CD4-positive, alpha-beta T cell treated with Interleukin-6 at 100 ng/mL for 8 hours (primary cell): ENCODE measurements around the gene CTPS2.

Experiments used
- DNase-seq: peaks from one replicate; pipeline ENCODE4 v3.0.0-alpha.2; 2020; ENCODE audit warnings: mixed read lengths, low spot score

The CTPS2 gene

DNA sequence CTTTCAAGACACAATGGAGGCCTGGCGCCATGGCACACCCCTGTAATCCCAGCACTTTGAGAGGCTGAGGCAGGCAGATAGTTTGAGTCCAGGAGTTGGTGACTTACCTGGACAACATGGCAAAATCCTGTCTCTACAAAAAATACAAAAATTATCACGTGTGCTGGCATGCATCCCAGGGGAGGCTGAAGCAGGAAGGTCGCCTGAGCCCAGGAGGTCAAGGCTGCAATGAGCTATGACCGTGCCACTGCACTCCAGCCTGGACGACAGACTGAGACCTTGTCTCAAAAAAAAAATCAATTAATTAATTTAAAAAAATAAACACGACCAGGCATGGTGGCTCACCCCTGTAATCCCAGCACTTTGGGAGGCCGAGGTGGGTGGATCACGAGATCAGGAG is 2.0 kb upstream of the CTPS2 start:
- no peak for DNase-seq

GRCh38 chrX:16711893-16712547 is 449 bp downstream of the CTPS2 start:
- no peak for DNase-seq

- DNase-seq: no peak
These were observed 1.2 kb downstream of the CTPS2 start for GRCh38 chrX:16711219-16711811.

GRCh38 chrX:16708016-16708415 is 4.5 kb downstream of the CTPS2 start:
- no peak for DNase-seq

GRCh38 chrX:16705370-16705769 is 7.1 kb downstream of the CTPS2 start:
- DNase-seq: no peak

DNA sequence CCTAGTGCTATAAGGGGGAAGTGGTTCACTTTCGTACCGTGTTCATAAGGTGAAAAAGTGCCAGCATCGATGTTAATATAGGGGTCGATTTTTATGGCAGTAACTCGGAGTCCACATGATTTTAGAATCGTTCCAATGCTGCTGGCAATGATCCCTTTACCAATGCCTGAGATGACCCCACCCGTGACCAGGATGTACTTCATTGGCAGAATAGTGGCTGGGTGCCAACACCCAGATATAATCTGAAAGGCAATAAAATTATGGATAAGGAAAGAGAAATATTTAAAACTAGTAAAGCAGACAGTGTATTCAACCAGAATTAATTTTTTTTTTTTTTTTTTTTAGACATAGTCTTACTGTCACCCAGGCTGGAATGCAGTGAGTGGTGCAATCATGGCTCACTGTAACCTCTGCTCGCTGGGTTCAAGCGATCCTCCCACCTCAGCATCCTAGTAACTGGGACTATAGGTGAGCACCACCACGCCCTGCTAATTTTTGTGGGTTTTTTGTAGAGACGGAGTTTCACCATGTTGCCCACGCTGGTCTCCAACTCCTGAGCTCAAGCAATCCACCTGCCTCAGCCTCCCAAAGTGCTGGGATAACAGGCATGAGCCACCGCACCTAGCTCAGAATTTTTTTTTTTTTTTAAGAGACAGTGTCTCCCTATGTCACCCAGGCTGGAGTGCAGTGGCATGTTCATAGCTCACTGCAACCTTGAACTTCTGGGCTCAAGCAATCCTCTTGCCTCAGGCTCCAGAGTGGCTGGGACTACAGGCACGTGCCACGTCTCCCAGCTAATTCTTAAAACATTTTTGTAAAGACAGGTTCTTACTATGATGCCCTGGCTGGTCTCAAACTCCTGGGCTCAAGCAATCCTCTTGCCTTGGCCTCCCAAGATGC is 9.5 kb downstream of the CTPS2 start:
- DNase-seq: no peak

GRCh38 chrX:16700734-16701133 is 11.7 kb downstream of the CTPS2 start:
- DNase-seq: no peak

- no peak for DNase-seq
These were observed 13.1 kb downstream of the CTPS2 start for GRCh38 chrX:16699389-16699788.

GRCh38 chrX:16696956-16697355 is 15.5 kb downstream of the CTPS2 start:
- DNase-seq: no peak

GRCh38 chrX:16695079-16695676 is 17.3 kb downstream of the CTPS2 start:
- DNase-seq: peak; percentile 55

GRCh38 chrX:16687514-16687913 is 25.0 kb downstream of the CTPS2 start:
- no peak for DNase-seq

GRCh38 chrX:16683007-16683664 is 29.3 kb downstream of the CTPS2 start:
- no peak for DNase-seq

DNA sequence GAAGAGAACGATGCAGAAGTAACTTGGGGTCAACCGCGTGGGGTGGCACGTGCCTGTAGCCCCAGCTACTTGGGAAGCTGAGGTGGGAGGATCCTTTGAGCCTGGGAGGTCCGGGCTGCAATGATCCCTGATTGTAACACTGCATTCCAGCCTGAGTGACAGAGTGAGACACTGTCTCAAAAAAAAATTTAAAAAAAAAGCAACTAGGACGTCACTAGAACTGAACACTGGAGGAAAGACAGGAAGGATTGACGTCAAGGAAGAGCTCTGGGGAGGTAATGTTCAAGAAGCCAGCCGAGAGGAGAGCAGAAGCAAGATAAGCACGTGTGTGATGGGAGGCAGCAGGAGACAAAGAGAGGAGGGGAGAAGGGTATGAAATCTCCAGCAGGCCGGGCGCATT is 33.8 kb downstream of the CTPS2 start:
- DNase-seq: no peak

DNA sequence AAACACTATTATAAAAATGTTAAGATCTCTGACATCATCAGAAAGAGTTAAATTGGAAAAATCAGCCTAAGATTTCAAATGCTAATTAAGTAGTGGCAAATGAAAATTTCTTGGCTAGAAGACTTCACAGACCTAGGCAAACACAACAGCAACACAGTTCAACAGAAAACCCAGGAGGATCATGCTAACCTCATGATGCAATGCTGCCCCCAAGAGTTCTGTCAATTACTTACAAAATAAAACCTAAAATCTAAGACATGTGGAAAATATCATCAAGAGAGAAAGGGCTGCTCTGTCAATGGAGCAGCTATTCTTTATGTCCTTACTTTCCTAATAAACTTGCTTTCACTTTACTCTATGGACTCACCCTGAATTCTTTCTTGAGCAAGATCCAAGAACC is 41.5 kb downstream of the CTPS2 start:
- DNase-seq: peak; percentile 29

GRCh38 chrX:16666541-16666940 is 45.9 kb downstream of the CTPS2 start:
- DNase-seq: no peak

GRCh38 chrX:16665089-16665488 is 47.4 kb downstream of the CTPS2 start:
- no peak for DNase-seq

DNA sequence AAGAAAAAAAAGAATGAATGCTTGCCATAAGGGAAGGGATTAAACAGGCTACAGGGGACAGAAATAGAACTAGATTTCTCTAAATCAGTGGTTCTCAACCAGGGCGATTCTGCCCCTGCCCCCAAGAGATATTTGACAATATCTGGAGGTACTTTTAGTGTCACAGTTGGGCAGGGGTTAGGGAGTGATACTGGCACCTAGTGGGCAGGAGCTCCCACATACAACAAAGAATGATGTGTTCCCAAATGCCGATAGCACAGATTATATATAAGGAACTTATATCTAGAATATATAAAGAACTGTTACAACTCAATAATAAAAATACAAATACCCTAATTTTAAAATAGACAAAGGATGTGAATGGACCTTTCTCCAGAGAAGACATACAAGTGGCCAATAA is 47.8 kb downstream of the CTPS2 start:
- no peak for DNase-seq

GRCh38 chrX:16664074-16664473 is 48.4 kb downstream of the CTPS2 start:
- DNase-seq: no peak

GRCh38 chrX:16662402-16662801 is 50.1 kb downstream of the CTPS2 start:
- DNase-seq: no peak

DNA sequence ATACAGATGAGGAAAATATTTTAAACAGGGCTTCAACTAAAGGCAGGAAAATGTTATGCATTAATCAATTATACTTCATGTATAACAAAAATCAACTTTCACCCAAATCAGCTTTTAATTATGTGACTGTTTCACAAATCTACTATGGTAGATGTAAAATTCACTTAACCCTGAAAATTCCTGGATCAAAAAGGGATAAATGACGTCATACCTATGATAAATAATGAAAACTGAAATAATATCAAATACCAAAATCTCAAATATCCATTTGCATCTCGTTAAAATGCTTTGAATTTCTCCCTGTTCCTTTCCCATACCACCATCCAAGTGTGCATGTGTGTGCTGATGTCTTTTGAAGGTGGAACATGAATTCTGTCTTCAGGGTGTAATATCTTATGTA is 51.0 kb downstream of the CTPS2 start:
- DNase-seq: no peak

GRCh38 chrX:16659321-16659720 is 53.1 kb downstream of the CTPS2 start:
- no peak for DNase-seq

GRCh38 chrX:16658284-16658683 is 54.2 kb downstream of the CTPS2 start:
- no peak for DNase-seq
